ENCODE results near the gene NAXE.
"Not testable (repeated sequence)": the region's sequence is repeated elsewhere in the genome, so short reads cannot be mapped to it uniquely, and the experiment has no call there.

NAXE gene

GRCh38 chr1:156591432-156592157 lies at the start of gene NAXE:
Gene NAXE, plus strand, starts transcription at chr1:156591776. Its CDS starts 29 bp downstream, at chr1:156591805.
- no peak for FAIRE-seq

- FAIRE-seq: no peak
These were observed 48.5 kb upstream of the NAXE start for GRCh38 chr1:156543066-156543465.

- no peak for FAIRE-seq
These were observed 46.9 kb upstream of the NAXE start for GRCh38 chr1:156544592-156545102.

- FAIRE-seq: no peak
These were observed 45.3 kb upstream of the NAXE start for GRCh38 chr1:156546267-156546666.

- FAIRE-seq: no peak
These were observed 44.1 kb upstream of the NAXE start for GRCh38 chr1:156547434-156547833.

GRCh38 chr1:156547982-156548381 lies 43.6 kb upstream of the NAXE start:
- no peak for FAIRE-seq

GRCh38 chr1:156549390-156549789 lies 42.2 kb upstream of the NAXE start:
- no peak for FAIRE-seq

- FAIRE-seq: no peak
These were observed 41.7 kb upstream of the NAXE start for GRCh38 chr1:156549831-156550230.

GRCh38 chr1:156550346-156550745 lies 41.2 kb upstream of the NAXE start:
- FAIRE-seq: no peak

- FAIRE-seq: no peak
These were observed 40.4 kb upstream of the NAXE start for GRCh38 chr1:156551066-156551643.

GRCh38 chr1:156551869-156552268 lies 39.7 kb upstream of the NAXE start:
- no peak for FAIRE-seq

- no peak for FAIRE-seq
These were observed 39.1 kb upstream of the NAXE start for GRCh38 chr1:156552518-156552917.

- FAIRE-seq: not testable (repeated sequence)
These were observed 38.6 kb upstream of the NAXE start for GRCh38 chr1:156552937-156553336.

GRCh38 chr1:156553860-156554485 lies 37.6 kb upstream of the NAXE start:
- FAIRE-seq: no peak

- FAIRE-seq: no peak
These were observed 36.6 kb upstream of the NAXE start for GRCh38 chr1:156554971-156555370.

- FAIRE-seq: no peak
These were observed 35.9 kb upstream of the NAXE start for GRCh38 chr1:156555715-156556114.

GRCh38 chr1:156556354-156556753 lies 35.2 kb upstream of the NAXE start:
- FAIRE-seq: no peak

GRCh38 chr1:156559086-156559796 lies 32.3 kb upstream of the NAXE start:
- FAIRE-seq: no peak

- no peak for FAIRE-seq
These were observed 31.7 kb upstream of the NAXE start for GRCh38 chr1:156559797-156560385.

- FAIRE-seq: no peak
These were observed 30.9 kb upstream of the NAXE start for GRCh38 chr1:156560585-156561163.

GRCh38 chr1:156565519-156565918 lies 26.1 kb upstream of the NAXE start:
- FAIRE-seq: no peak

GRCh38 chr1:156566436-156566835 lies 25.1 kb upstream of the NAXE start:
- FAIRE-seq: no peak

Measured in islet of Langerhans (tissue), 1 donor.